ENCODE data around the gene PROM1.

GRCh38 chr4:16027114-16027513, 56.7 kb downstream of the PROM1 start:
- TF ChIP-seq POLR2A (IDR thresholded peaks at IDR 0.05; ENCODE audit: low read length) = no peak
- TF ChIP-seq CTCF (IDR thresholded peaks at IDR 0.05) = no peak
- TF ChIP-seq, protein P1, sequence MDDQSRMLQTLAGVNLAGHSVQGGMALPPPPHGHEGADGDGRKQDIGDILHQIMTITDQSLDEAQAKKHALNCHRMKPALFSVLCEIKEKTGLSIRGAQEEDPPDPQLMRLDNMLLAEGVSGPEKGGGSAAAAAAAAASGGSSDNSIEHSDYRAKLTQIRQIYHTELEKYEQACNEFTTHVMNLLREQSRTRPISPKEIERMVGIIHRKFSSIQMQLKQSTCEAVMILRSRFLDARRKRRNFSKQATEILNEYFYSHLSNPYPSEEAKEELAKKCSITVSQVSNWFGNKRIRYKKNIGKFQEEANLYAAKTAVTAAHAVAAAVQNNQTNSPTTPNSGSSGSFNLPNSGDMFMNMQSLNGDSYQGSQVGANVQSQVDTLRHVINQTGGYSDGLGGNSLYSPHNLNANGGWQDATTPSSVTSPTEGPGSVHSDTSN (IDR thresholded peaks at IDR 0.05) = no peak
- TF ChIP-seq RCOR1 (IDR thresholded peaks at IDR 0.05; ENCODE audit: low read depth, low read length) = no peak
- TF ChIP-seq, protein P2, sequence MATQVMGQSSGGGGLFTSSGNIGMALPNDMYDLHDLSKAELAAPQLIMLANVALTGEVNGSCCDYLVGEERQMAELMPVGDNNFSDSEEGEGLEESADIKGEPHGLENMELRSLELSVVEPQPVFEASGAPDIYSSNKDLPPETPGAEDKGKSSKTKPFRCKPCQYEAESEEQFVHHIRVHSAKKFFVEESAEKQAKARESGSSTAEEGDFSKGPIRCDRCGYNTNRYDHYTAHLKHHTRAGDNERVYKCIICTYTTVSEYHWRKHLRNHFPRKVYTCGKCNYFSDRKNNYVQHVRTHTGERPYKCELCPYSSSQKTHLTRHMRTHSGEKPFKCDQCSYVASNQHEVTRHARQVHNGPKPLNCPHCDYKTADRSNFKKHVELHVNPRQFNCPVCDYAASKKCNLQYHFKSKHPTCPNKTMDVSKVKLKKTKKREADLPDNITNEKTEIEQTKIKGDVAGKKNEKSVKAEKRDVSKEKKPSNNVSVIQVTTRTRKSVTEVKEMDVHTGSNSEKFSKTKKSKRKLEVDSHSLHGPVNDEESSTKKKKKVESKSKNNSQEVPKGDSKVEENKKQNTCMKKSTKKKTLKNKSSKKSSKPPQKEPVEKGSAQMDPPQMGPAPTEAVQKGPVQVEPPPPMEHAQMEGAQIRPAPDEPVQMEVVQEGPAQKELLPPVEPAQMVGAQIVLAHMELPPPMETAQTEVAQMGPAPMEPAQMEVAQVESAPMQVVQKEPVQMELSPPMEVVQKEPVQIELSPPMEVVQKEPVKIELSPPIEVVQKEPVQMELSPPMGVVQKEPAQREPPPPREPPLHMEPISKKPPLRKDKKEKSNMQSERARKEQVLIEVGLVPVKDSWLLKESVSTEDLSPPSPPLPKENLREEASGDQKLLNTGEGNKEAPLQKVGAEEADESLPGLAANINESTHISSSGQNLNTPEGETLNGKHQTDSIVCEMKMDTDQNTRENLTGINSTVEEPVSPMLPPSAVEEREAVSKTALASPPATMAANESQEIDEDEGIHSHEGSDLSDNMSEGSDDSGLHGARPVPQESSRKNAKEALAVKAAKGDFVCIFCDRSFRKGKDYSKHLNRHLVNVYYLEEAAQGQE (IDR thresholded peaks at IDR 0.05) = no peak
- no peak for TF ChIP-seq HMGXB4 (CRISPR knock-in tag; IDR thresholded peaks at IDR 0.05; ENCODE audit: borderline replicate concordance)
- TF ChIP-seq TP53 (CRISPR knock-in tag; IDR thresholded peaks at IDR 0.05) = no peak
- no peak for TF ChIP-seq MYC (IDR thresholded peaks at IDR 0.05; ENCODE audit: borderline replicate concordance, low read length)
- no peak for TF ChIP-seq EHMT2 (IDR thresholded peaks at IDR 0.05; ENCODE audit: low read depth)
- no peak for TF ChIP-seq RAD21 (conservative IDR thresholded peaks at IDR 0.05 in 1 of 2, IDR thresholded peaks at IDR 0.05 in 1 of 2)
- TF ChIP-seq USF2 (IDR thresholded peaks at IDR 0.05) = no peak
